Esophagus squamous epithelium (tissue), 5 donors: ENCODE measurements around the gene SLC31A2. TPM values are rescaled to one million over a fixed set of nuclear protein-coding genes. Genes with fewer than 3 reads are reported as not detected.

ENCODE experiments used
- DNase-seq: peaks from one replicate; lab custom pipeline; 2025; lab: John Stamatoyannopoulos, UW
- H3K27ac ChIP-seq, 4 donors: fragments of 200-600 bp; sonication (generic); one replicate each; pipeline ENCODE4 v1.5.1; 2016 to 2019; ENCODE audit warnings: mild to moderate bottlenecking in 1 of 4
- H3K27me3 ChIP-seq, 4 donors: fragments of 200-600 bp; sonication (generic); 1 replicate in 3 of 4; 2 replicates in 1 of 4; pipeline versions ENCODE4 v1.5.1 to v1.6.0; 2017 to 2021; ENCODE audit warnings: antibody characterized with exemption in 1 of 4
- H3K36me3 ChIP-seq, 3 donors: fragments of 200-600 bp; sonication (generic); one replicate each; pipeline ENCODE4 v1.5.1; 2016 to 2019
- H3K4me1 ChIP-seq, 3 donors: fragments of 200-600 bp; sonication (generic); one replicate each; pipeline ENCODE4 v1.5.1; 2017 to 2019
- H3K4me3 ChIP-seq, 4 donors: fragments of 200-600 bp; sonication (generic); 1 replicate in 3 of 4; 2 replicates in 1 of 4; pipeline ENCODE4 v1.5.1; 2016 to 2019; ENCODE audit warnings: mild to moderate bottlenecking in 2 of 4, moderate library complexity in 1 of 4
- H3K9me3 ChIP-seq, 3 donors: fragments of 200-600 bp; sonication (generic); one replicate each; pipeline ENCODE4 v1.5.1; 2016 to 2019
- POLR2A ChIP-seq, 4 donors: fragments of 450-650 bp; IDR thresholded peaks; one replicate each; pipeline ENCODE4 v1.6.1; 2017; ENCODE audit warnings: antibody characterized with exemption in 4 of 4, mild to moderate bottlenecking in 4 of 4, moderate library complexity in 3 of 4
- WGBS, 2 donors: methylation state at CpG; one replicate each; pipeline ENCODE4 v1.1.5; 2018; 5-methylcytosine and 5-hydroxymethylcytosine counted together
- intact Hi-C: fragments of 100-400 bp; cut with DNase I; formaldehyde crosslinking; loops from one replicate; pipeline ENCODE4 v1.15.0; 2022
- total RNA-seq, 4 donors: library from RNA; depleted of rRNA; stranded (reverse); fragments of >200 nt; gene quantifications; one replicate each; pipeline ENCODE4 v1.1.0, GENCODE V29; 2016
- TF ChIP-seq, protein P1 (sequence below), 6 experiments: fragments of 450-650 bp in 4 of 6; fragments of 200-600 bp in 2 of 6; sonication (generic) in 2 of 6; IDR thresholded peaks; one replicate each; pipeline ENCODE4 v1.5.1; 2016 to 2019; ENCODE audit warnings: antibody characterized with exemption in 6 of 6, mild to moderate bottlenecking in 4 of 6, moderate library complexity in 4 of 6
- donor health status: DM: yes; HTN: yes; CAD: no.

SLC31A2 gene
- total RNA-seq, 4 donors from 2014 or later, result 7.1 to 15.2 (median 12.8) TPM

- 86 to 87% methylated on average over 4 to 5 of the region's 5 CpGs for WGBS, 2 donors
- Histone ChIP-seq H3K27me3 (no peaks in the 10 kb centered on the region), H3K4me1 (peaks cover 0 to 23% (median 0%) of the 10 kb centered on the region in 3 donors), H3K27ac (no peak overlapping the region), H3K9me3 (no peaks in the 10 kb centered on the region), H3K4me3 (no peak overlapping the region), H3K36me3 (peaks cover 8 to 71% (median 16%) of the 10 kb centered on the region in 3 donors)
- DNase-seq, result no peak
- intact Hi-C loops, result no loop called here
- TF ChIP-seq POLR2A (IDR thresholded peaks at IDR 0.05), result no peak
- TF ChIP-seq, protein P1, sequence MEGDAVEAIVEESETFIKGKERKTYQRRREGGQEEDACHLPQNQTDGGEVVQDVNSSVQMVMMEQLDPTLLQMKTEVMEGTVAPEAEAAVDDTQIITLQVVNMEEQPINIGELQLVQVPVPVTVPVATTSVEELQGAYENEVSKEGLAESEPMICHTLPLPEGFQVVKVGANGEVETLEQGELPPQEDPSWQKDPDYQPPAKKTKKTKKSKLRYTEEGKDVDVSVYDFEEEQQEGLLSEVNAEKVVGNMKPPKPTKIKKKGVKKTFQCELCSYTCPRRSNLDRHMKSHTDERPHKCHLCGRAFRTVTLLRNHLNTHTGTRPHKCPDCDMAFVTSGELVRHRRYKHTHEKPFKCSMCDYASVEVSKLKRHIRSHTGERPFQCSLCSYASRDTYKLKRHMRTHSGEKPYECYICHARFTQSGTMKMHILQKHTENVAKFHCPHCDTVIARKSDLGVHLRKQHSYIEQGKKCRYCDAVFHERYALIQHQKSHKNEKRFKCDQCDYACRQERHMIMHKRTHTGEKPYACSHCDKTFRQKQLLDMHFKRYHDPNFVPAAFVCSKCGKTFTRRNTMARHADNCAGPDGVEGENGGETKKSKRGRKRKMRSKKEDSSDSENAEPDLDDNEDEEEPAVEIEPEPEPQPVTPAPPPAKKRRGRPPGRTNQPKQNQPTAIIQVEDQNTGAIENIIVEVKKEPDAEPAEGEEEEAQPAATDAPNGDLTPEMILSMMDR (IDR thresholded peaks at IDR 0.05), result no peak
Observed at GRCh38 chr9:113158446-113158845, 7.6 kb downstream of the SLC31A2 start.

GRCh38 chr9:113160571-113160970, 9.8 kb downstream of the SLC31A2 start:
- Histone ChIP-seq H3K4me1 (peaks cover 0 to 15% (median 0%) of the 10 kb centered on the region in 3 donors), H3K9me3 (no peaks in the 10 kb centered on the region), H3K27ac (no peak overlapping the region), H3K4me3 (no peak overlapping the region), H3K27me3 (no peaks in the 10 kb centered on the region), H3K36me3 (peaks cover 8 to 92% (median 26%) of the 10 kb centered on the region in 3 donors)
- intact Hi-C loops, result no loop called here
- no peak for DNase-seq
- WGBS, 2 donors, result 43 to 59% methylated on average over 3 of the region's 3 CpGs
- TF ChIP-seq, protein P1 (IDR thresholded peaks at IDR 0.05), result no peak
- TF ChIP-seq POLR2A (IDR thresholded peaks at IDR 0.05), result no peak

DNA sequence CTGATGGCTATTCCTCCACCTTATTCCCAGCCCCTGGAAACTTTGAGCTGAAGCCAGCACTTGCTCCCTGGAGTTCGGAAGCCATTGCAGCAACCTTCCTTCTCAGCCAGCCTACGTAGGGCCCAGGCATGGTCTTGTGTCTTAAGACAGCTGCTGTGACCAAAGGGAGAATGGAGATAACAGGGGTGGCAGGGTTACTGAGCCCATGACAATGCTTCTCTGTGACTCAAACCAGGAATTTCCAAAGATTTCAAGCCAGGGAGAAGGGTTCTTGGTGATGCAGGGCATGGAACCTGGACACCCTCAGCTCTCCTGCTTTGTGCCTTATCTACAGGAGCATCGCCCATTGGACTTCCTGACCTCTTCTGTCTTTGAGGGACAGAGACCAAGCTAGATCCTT, 12.2 kb downstream of the SLC31A2 start:
- no peak for TF ChIP-seq POLR2A (IDR thresholded peaks at IDR 0.05)
- TF ChIP-seq, protein P1 (IDR thresholded peaks at IDR 0.05), result no peak

GRCh38 chr9:113164536-113165300, 13.9 kb downstream of the SLC31A2 start:
- Histone ChIP-seq H3K36me3 (peaks cover 29 to 100% (median 58%) of the 10 kb centered on the region in 3 donors), H3K4me3 (no peak overlapping the region), H3K9me3 (no peaks in the 10 kb centered on the region), H3K27ac (no peak overlapping the region), H3K27me3 (no peaks in the 10 kb centered on the region), H3K4me1 (peaks cover 0 to 10% (median 0%) of the 10 kb centered on the region in 3 donors)
- WGBS, 2 donors, result 50 to 64% methylated on average over 3 to 4 of the region's 4 CpGs
- TF ChIP-seq, protein P1 (IDR thresholded peaks at IDR 0.05), result no peak
- TF ChIP-seq POLR2A (IDR thresholded peaks at IDR 0.05), result no peak
- no peak for DNase-seq
- intact Hi-C loops, result no loop called here

More for the DNA sequence above, 12.2 kb downstream of the SLC31A2 start:
- Histone ChIP-seq H3K27ac (no peak overlapping the region), H3K4me1 (peaks cover 0 to 10% (median 0%) of the 10 kb centered on the region in 3 donors), H3K36me3 (peaks cover 12 to 100% (median 48%) of the 10 kb centered on the region in 3 donors), H3K9me3 (no peaks in the 10 kb centered on the region), H3K4me3 (no peak overlapping the region), H3K27me3 (no peaks in the 10 kb centered on the region)
- 72 to 100% methylated on average over 2 to 3 of the region's 3 CpGs for WGBS, 2 donors
- no peak for DNase-seq
- intact Hi-C loops, result no loop called here

GRCh38 chr9:113166039-113166438, 15.2 kb downstream of the SLC31A2 start:
- Histone ChIP-seq H3K4me1 (peaks cover 0 to 10% (median 0%) of the 10 kb centered on the region in 3 donors), H3K27me3 (no peaks in the 10 kb centered on the region), H3K4me3 (no peak overlapping the region), H3K27ac (no peak overlapping the region), H3K9me3 (no peaks in the 10 kb centered on the region), H3K36me3 (peaks cover 40 to 100% (median 70%) of the 10 kb centered on the region in 3 donors)
- intact Hi-C loops, result no loop called here
- no peak for DNase-seq
- no CpG with 5 or more reads among the region's 4 CpGs for WGBS, 2 donors
- no peak for TF ChIP-seq POLR2A (IDR thresholded peaks at IDR 0.05)
- TF ChIP-seq, protein P1 (IDR thresholded peaks at IDR 0.05), result no peak
